CD4-positive, alpha-beta T cell treated with Interferon alpha-2 for 1 hour (primary cell): Measurements from ENCODE around the gene AGAP1.

Experiments
- DNase-seq, 2 donors: peaks; one replicate each; pipeline ENCODE4 v3.0.0-alpha.2; 2020 to 2022

The AGAP1 gene

GRCh38 chr2:235958221-235958930 is 464.5 kb downstream of the AGAP1 start:
- DNase-seq, result no peak

DNA sequence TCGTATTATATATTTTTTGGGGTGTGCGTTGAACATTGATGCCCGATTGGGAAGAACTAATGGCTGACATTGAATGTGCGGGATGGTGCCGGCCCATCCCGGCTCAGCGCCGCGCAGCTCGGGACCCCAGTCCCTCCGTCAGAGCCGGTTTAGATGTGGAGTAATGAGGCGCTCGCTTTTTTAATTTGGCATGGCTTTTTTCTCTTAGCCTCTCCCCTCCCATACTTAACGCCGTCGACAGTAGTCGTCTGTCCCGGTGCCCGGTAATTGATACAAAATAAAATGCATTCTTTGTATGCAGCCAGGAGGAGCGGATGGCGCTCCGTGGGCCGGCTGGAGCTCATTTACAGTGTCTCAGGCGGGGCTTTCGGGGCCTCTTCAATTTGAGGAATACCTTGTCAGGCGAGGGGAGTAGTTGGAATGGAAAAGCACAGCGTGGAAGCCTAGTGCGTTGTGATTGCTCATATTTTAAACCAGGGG is 465.1 kb downstream of the AGAP1 start:
- no peak for DNase-seq

- DNase-seq, result no peak
These were observed 466.3 kb downstream of the AGAP1 start for GRCh38 chr2:235960011-235960715.

GRCh38 chr2:235960716-235961640 is 467.1 kb downstream of the AGAP1 start:
- no peak for DNase-seq

- DNase-seq, result no peak
These were observed 467.9 kb downstream of the AGAP1 start for GRCh38 chr2:235961711-235962110.

- no peak for DNase-seq
These were observed 470.2 kb downstream of the AGAP1 start for GRCh38 chr2:235963853-235964577.

- DNase-seq, result no peak
These were observed 471.0 kb downstream of the AGAP1 start for GRCh38 chr2:235964787-235965390.

DNA sequence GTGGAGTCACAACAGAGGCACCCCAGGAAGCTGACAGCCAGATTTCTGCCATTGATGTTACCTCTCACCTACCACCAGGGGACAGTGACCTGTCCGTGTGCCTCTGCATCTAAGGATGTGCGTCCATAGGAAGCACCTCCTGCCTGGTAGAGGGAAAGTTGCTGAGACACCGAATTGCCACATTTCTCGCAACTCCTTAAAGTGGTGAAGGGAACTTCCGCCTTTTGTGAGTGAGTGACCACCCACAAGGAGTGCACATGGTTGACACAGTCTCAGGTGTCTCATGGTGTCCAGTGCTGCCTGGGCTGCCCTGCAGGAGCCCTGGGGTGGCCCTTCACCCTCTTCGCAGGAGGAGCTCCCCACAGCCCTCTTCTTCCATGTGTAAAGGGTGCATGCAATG is 472.6 kb downstream of the AGAP1 start:
- DNase-seq, result no peak

DNA sequence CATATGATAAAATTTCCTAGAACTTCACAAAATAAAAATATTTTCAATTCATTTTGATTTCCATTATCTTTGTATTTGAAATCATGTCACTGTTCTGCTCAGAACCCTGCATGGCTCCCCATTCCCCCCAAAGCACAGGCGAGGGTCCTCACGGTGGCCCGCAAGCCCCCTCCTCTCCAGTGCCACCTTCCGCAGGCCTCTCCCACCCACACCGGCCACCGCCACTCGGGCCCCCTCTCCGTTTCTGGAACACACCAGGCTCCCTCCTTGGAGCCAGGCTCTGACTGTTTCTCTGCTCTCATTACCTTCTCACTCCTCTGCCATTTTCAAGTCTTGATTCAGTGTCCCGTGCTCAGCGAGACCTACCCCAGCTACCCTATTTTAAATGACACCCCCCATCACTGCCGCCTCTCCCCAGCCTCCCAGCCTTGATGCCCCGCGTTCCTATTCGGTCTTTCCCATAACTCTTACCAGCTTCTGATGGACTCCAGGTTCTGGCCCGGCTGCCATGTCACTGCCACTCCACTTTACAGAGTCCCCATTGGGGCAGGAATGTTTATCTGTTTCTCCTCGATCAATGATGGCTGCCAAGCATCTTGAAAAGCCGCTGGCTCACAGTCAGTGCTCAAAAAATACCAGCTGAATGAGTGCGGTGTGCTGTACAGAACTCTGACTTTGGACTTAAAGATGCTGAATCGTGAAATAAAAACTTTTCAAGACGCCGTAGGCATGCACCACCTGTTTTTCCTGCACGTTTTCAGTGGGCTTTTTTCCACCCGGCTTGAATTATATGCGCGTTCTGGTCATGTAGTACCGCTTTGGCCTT is 473.3 kb downstream of the AGAP1 start:
- DNase-seq, result no peak

- no peak for DNase-seq
These were observed 474.3 kb downstream of the AGAP1 start for GRCh38 chr2:235968155-235968554.

DNA sequence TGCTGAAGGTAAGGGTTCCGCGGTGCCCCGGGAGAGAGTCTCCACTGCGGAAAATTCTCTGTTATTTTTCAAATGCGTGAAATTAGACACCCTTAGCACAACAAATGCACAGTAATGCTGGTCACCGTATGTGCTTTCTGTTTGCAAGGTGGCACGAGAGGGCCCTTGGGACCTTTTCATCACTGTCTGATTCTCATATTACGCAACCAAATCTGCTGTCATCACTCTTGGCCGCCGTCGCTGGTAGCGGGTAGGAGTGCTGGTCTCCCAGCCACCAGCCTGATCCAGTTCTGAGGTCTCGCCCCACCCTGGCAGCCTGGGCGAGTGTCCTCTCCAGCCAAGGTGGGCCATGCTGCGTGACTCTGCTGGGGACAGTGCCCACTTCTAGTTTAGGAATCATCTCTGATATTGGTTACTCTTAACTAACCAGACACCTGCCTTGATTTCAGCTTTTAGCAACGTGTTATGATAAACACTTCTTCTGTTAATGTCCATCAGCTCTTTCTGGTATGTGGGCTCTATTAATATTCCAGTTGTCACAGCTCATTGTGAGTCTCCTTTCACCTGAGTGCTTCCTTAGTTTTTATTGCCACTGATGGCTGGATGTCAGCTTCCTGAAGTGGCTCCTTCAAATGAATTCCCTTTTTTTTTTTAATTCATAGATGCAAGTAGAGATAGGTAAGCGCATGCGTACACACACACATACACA is 474.9 kb downstream of the AGAP1 start:
- DNase-seq, result no peak

DNA sequence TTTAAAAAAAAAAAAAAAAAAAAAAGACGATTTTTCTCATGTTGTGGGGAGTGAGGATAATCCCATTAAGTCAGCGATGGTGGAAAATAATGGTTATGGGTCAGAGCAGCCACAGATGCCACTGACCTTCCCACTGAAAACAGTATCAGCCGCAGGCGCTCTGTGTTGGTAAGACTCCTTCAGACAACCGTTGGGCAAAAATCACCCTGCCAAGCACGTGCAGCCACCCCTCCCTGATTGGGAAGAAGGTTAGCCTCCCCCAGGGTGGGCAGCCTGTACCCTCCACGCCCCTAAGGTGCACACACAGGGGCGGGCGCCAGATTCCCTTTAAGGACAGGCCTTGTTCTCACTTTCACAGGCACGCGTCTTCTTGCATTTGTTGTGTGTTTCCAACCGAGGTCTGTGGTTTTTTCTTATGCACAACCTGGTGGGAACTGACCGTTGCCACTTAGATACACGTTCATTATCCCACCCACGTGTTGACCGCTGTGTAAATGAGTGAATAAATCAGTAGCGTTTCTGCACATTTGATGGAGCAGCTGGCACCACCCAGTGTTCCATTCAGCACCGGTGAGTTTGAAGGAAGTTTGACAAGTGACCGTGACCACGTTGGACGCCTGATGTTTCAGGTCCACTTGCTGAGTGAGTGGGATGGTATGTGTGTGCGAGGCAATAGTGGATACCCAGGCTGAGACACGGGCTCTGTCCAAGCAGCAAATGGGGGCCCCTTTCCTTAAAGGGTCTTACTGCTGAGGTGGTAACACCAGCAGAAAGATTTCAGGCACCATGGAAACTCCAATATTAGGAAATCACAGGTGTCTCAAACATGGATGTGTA is 476.6 kb downstream of the AGAP1 start:
- DNase-seq, result no peak

GRCh38 chr2:235976516-235976915 is 482.7 kb downstream of the AGAP1 start:
- no peak for DNase-seq

DNA sequence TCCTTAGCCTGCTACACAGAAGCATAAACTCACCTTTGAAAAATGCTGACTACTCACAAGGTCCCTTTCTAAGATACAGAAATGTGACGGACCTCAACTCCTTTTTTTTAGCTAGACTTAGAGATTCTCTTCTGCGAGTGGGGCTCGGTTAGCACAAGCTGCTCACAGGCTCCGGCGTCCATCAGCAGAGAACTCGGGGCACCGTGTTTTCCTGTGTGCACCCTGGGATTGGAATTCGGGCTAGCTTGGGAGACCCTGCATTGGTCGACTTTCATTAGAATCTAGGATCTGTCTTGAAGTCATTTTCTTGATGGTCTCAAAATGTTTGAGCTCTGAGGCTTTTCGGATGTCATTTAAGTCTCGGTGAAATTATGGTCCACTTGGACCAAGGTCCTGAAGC is 483.1 kb downstream of the AGAP1 start:
- DNase-seq, result no peak

DNA sequence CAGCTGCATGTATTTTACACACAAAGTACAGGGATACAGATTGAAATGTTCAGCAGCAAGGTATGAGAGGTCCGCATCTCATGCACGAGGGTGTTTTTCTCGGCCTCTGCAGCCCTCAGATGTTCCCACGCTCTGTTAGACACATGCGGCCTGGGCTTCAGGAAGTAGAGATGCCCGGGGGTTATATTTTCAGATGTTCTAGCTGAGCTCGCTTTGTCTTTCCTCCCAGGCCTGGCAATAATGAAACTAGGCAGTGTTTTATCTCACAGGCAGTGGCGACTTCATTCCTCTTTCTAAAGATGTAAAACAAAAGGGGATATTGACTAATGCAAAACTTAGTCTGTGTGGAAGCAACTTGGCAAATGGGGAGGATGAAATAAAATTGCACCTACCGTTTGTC is 483.6 kb downstream of the AGAP1 start:
- no peak for DNase-seq

DNA sequence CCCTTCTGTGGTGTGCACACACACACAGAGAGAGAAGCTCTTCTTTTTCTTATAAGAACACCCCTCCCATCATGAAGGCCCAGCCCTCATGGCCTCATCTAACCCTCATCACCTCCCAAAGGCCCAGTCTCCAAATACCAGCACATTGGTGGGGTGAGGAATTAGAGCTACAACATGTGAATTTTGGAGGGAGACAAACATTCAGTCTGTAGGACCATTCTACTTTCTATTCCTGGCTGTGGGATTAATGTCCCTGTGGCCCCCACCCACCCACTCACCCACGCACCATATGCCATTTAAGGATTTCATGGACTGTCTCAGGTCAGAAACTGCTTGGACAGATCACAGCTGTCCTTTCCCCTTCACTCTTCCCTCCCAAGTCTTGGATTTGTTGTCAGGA is 484.2 kb downstream of the AGAP1 start:
- DNase-seq, result no peak

GRCh38 chr2:235979037-235979436 is 485.2 kb downstream of the AGAP1 start:
- no peak for DNase-seq

- no peak for DNase-seq
These were observed 486.1 kb downstream of the AGAP1 start for GRCh38 chr2:235979753-235980435.

GRCh38 chr2:235981631-235982030 is 487.8 kb downstream of the AGAP1 start:
- no peak for DNase-seq
